H1 (cell line): ENCODE results near the gene MYBPH.

Source experiments
- CEBPB ChIP-seq: IDR thresholded peaks from 2 replicates; pipeline ENCODE4 v1.6.1; 2012; ENCODE audit warnings: low read depth, low read length
- CHD2 ChIP-seq: IDR thresholded peaks from 2 replicates; pipeline ENCODE4 v1.6.1; 2012; ENCODE audit warnings: low read length, improper control_type of control experiment
- CREB1 ChIP-seq: IDR thresholded peaks from 2 replicates; pipeline ENCODE4 v1.6.1; 2012; ENCODE audit warnings: inconsistent platforms
- CTCF ChIP-seq, 3 experiments: IDR thresholded peaks; 1 replicate in 2 of 3; 2 replicates in 1 of 3; pipeline versions ENCODE4 v1.5.1 to v1.6.1; 2011; ENCODE audit warnings: low read length in 3 of 3, mild to moderate bottlenecking in 3 of 3, inconsistent platforms in 2 of 3, low read depth in 1 of 3, moderate library complexity in 1 of 3; ENCODE audit not compliant: insufficient read depth in 1 of 3; ENCODE audit errors: control extremely low read depth in 1 of 3
- E2F6 ChIP-seq: IDR thresholded peaks from 2 replicates; pipeline ENCODE4 v1.6.1; 2012; ENCODE audit warnings: inconsistent platforms
- EP300 ChIP-seq, 2 experiments: IDR thresholded peaks; 1 replicate in 1 of 2; 2 replicates in 1 of 2; pipeline ENCODE4 v1.6.1; 2011 to 2012; ENCODE audit warnings: low read depth in 2 of 2, low read length in 2 of 2, mild to moderate bottlenecking in 2 of 2, borderline replicate concordance in 1 of 2, inconsistent platforms in 1 of 2, moderate library complexity in 1 of 2
- HDAC2 ChIP-seq, 2 experiments: fragments of 300-600 bp in 1 of 2; sonication (generic) in 1 of 2; IDR thresholded peaks; 2 replicates each; pipeline ENCODE4 v1.6.1; 2011 to 2012; ENCODE audit warnings: low read depth in 2 of 2, low read length in 2 of 2, mild to moderate bottlenecking in 2 of 2, moderate library complexity in 2 of 2, borderline replicate concordance in 1 of 2, inconsistent platforms in 1 of 2
- NRF1 ChIP-seq: IDR thresholded peaks from 2 replicates; pipeline ENCODE4 v1.6.1; 2011; ENCODE audit warnings: mild to moderate bottlenecking, low read depth, low read length, improper control_type of control experiment
- POLR2A ChIP-seq, 2 experiments: IDR thresholded peaks; 1 replicate in 1 of 2; 2 replicates in 1 of 2; pipeline ENCODE4 v1.6.1; 2011; ENCODE audit warnings: low read depth in 2 of 2, low read length in 2 of 2, mild to moderate bottlenecking in 2 of 2; ENCODE audit errors: control extremely low read depth in 1 of 2
- POLR2AphosphoS5 ChIP-seq: IDR thresholded peaks from 2 replicates; pipeline ENCODE4 v1.6.1; 2011; ENCODE audit warnings: low read depth, low read length
- SIRT6 ChIP-seq: IDR thresholded peaks from one replicate; pipeline ENCODE4 v1.7.1; 2012; ENCODE audit warnings: low read length, inconsistent platforms
- SP1 ChIP-seq: IDR thresholded peaks from 2 replicates; pipeline ENCODE4 v1.6.1; 2011; ENCODE audit warnings: low read depth, low read length
- SUZ12 ChIP-seq: fragments of 200-600 bp; sonication (generic); IDR thresholded peaks from 2 replicates; pipeline ENCODE4 v1.6.1; 2012; ENCODE audit warnings: mild to moderate bottlenecking, inconsistent platforms, low read length, moderate library complexity, mixed read lengths
- TEAD4 ChIP-seq: IDR thresholded peaks from 2 replicates; pipeline ENCODE4 v1.6.1; 2012; ENCODE audit warnings: low read depth, low read length, inconsistent platforms, mixed read lengths

- TF ChIP-seq CREB1 = no peak
- TF ChIP-seq POLR2AphosphoS5 = no peak
- TF ChIP-seq TEAD4 = no peak
- TF ChIP-seq POLR2A (IDR thresholded peaks at IDR 0.05; ENCODE audit: control extremely low read depth in 1 of 2, low read depth in 2 of 2, low read length in 2 of 2) = no peak
- TF ChIP-seq SP1 = no peak
- no peak for TF ChIP-seq EP300 (IDR thresholded peaks at IDR 0.05; ENCODE audit: borderline replicate concordance in 1 of 2, low read depth in 2 of 2, low read length in 2 of 2)
- no peak for TF ChIP-seq NRF1
- no peak for TF ChIP-seq CTCF (IDR thresholded peaks at IDR 0.05; ENCODE audit: control extremely low read depth in 1 of 3, insufficient read depth in 1 of 3, low read depth in 1 of 3, low read length in 3 of 3)
- TF ChIP-seq CHD2 = no peak
- no peak for TF ChIP-seq SIRT6
- no peak for TF ChIP-seq E2F6
- TF ChIP-seq SUZ12 = no peak
- TF ChIP-seq CEBPB = no peak
- no peak for TF ChIP-seq HDAC2 (IDR thresholded peaks at IDR 0.05; ENCODE audit: borderline replicate concordance in 1 of 2, low read depth in 2 of 2, low read length in 2 of 2)
Observed at GRCh38 chr1:203129501-203130231, 46.0 kb downstream of the MYBPH start.
